GM23338 (cell line): ENCODE results near the gene ZBTB25. TPM values are rescaled to one million over a fixed set of nuclear protein-coding genes. Genes with fewer than 3 reads are reported as not detected.

Source experiments
- ATAC-seq: fragments of 200-7000 bp; cut with Tn5 transposase; 3 replicates; pipeline ENCODE4 v1.9.1; 2020
- DNase-seq: peaks from one replicate; pipeline ENCODE4 v3.0.0-alpha.2; 2015; ENCODE audit warnings: low spot score
- H2AFZ ChIP-seq: fragments of 200-600 bp; sonication (generic); 2 replicates; pipeline ENCODE4 v1.8.0; 2016; ENCODE audit warnings: antibody characterized with exemption, mild to moderate bottlenecking, moderate library complexity
- H3F3A ChIP-seq: fragments of 200-600 bp; sonication (generic); replicated peaks from 2 replicates; pipeline ENCODE4 v1.8.0; 2017; ENCODE audit warnings: antibody characterized with exemption, mixed run types, low read depth
- H3K27ac ChIP-seq: fragments of 200-600 bp; sonication (generic); 2 replicates; pipeline ENCODE4 v1.6.1; 2016; ENCODE audit warnings: low read depth
- H3K27me3 ChIP-seq: fragments of 200-600 bp; sonication (generic); 2 replicates; pipeline ENCODE4 v1.8.0; 2016; ENCODE audit warnings: mild to moderate bottlenecking, mixed run types, moderate library complexity; ENCODE audit not compliant: insufficient read depth
- H3K36me3 ChIP-seq: fragments of 200-600 bp; sonication (generic); 2 replicates; pipeline ENCODE4 v1.8.0; 2016; ENCODE audit warnings: mild to moderate bottlenecking; ENCODE audit not compliant: insufficient read depth
- H3K4me1 ChIP-seq: fragments of 200-600 bp; sonication (generic); 2 replicates; pipeline ENCODE4 v1.8.0; 2016; ENCODE audit warnings: mild to moderate bottlenecking, moderate library complexity; ENCODE audit not compliant: insufficient read depth
- H3K4me2 ChIP-seq: fragments of 200-600 bp; sonication (generic); 2 replicates; pipeline ENCODE4 v1.7.1; 2017; ENCODE audit warnings: mixed run types
- H3K4me3 ChIP-seq: fragments of 200-600 bp; sonication (generic); 2 replicates; pipeline ENCODE4 v1.6.1; 2016; ENCODE audit warnings: mixed run types
- H3K79me2 ChIP-seq: fragments of 200-600 bp; sonication (generic); replicated peaks from 2 replicates; pipeline ENCODE4 v1.8.0; 2017; ENCODE audit warnings: mild to moderate bottlenecking; ENCODE audit not compliant: insufficient read depth
- H3K9me2 ChIP-seq: fragments of 200-600 bp; sonication (generic); 2 replicates; pipeline ENCODE4 v1.8.0; 2017; ENCODE audit not compliant: insufficient read depth
- H4K20me1 ChIP-seq: fragments of 200-600 bp; sonication (generic); replicated peaks from 2 replicates; pipeline ENCODE4 v1.8.0; 2017; ENCODE audit warnings: mild to moderate bottlenecking; ENCODE audit not compliant: insufficient read depth
- H3K27ac Mint-ChIP-seq: 2 replicates; pipeline ENCODE4 v1.8.0; 2020; ENCODE audit warnings: inconsistent platforms, mild to moderate bottlenecking, moderate library complexity, mixed read lengths
- H3K27me3 Mint-ChIP-seq: 3 replicates; pipeline ENCODE4 v1.8.0; 2022; ENCODE audit warnings: low read depth, mild to moderate bottlenecking, moderate library complexity, mixed read lengths, inconsistent platforms; ENCODE audit not compliant: insufficient read depth, poor library complexity
- H3K36me3 Mint-ChIP-seq: 3 replicates; pipeline ENCODE4 v1.8.0; 2021; ENCODE audit warnings: low read depth, mild to moderate bottlenecking, inconsistent platforms, moderate library complexity, mixed read lengths
- H3K4me1 Mint-ChIP-seq: 3 replicates; pipeline ENCODE4 v1.8.0; 2020; ENCODE audit warnings: mild to moderate bottlenecking, inconsistent platforms, mixed read lengths
- H3K4me3 Mint-ChIP-seq: 3 replicates; pipeline ENCODE4 v1.8.0; 2021; ENCODE audit warnings: moderate library complexity, mild to moderate bottlenecking, inconsistent platforms, mixed read lengths
- H3K9me3 Mint-ChIP-seq: 3 replicates; pipeline ENCODE4 v1.8.0; 2020; ENCODE audit warnings: moderate library complexity, mild to moderate bottlenecking, inconsistent platforms, mixed read lengths
- CREB1 ChIP-seq: fragments of 250-450 bp; sonication (Bioruptor Pico); IDR thresholded peaks from 2 replicates; pipeline ENCODE4 v1.5.0; 2020; ENCODE audit warnings: low read depth, mild to moderate bottlenecking, moderate library complexity
- EZH2 ChIP-seq: fragments of 200-600 bp; sonication (generic); IDR thresholded peaks from one replicate; pipeline ENCODE4 v1.8.0; 2017; ENCODE audit warnings: antibody characterized with exemption, mild to moderate bottlenecking, low read depth; ENCODE audit not compliant: unreplicated experiment
- EZH2phosphoT487 ChIP-seq: fragments of 200-600 bp; sonication (generic); IDR thresholded peaks from one replicate; pipeline ENCODE4 v1.8.1; 2018; ENCODE audit warnings: antibody characterized with exemption; ENCODE audit not compliant: unreplicated experiment
- JUNB ChIP-seq: IDR thresholded peaks from one replicate; pipeline ENCODE4 v1.6.1; 2016; ENCODE audit warnings: antibody characterized with exemption; ENCODE audit not compliant: unreplicated experiment
- NANOG ChIP-seq: IDR thresholded peaks from 2 replicates; pipeline ENCODE4 v1.6.1; 2016; ENCODE audit warnings: antibody characterized with exemption, borderline replicate concordance
- POLR2AphosphoS5 ChIP-seq: IDR thresholded peaks from 2 replicates; pipeline ENCODE4 v1.6.1; 2016; ENCODE audit warnings: antibody characterized with exemption, low read depth
- STAT1 ChIP-seq: IDR thresholded peaks from one replicate; pipeline ENCODE4 v1.6.1; 2016; ENCODE audit warnings: antibody characterized with exemption; ENCODE audit not compliant: unreplicated experiment
- ZNF114 ChIP-seq: fragments of 250-450 bp; sonication (Bioruptor Pico); IDR thresholded peaks from 2 replicates; pipeline ENCODE4 v1.5.0; 2020; ENCODE audit warnings: mild to moderate bottlenecking, moderate library complexity
- ZNF331 ChIP-seq: fragments of 250-450 bp; sonication (Bioruptor Pico); IDR thresholded peaks from 2 replicates; pipeline ENCODE4 v1.5.0; 2020; ENCODE audit warnings: low read depth, mild to moderate bottlenecking, moderate library complexity
- polyA plus RNA-seq: library from polyadenylated mRNA; unstranded; fragments of >200 nt; fragmentation: Nextera tagmentation; extraction: Ambion mirVana; gene quantifications from 2 replicates; pipeline ENCODE4 v1.2.1, GENCODE V29; 2016
- total RNA-seq: library from RNA; depleted of rRNA; stranded (reverse); fragments of >200 nt; shearing (Covaris generic); gene quantifications from 2 replicates; pipeline ENCODE4 v1.2.3, GENCODE V29; 2014
- TF ChIP-seq, protein P1 (sequence below): fragments of 250-450 bp; sonication (Bioruptor Pico); IDR thresholded peaks from 2 replicates; pipeline ENCODE4 v1.5.0; 2020; ENCODE audit warnings: mild to moderate bottlenecking, moderate library complexity
- TF ChIP-seq, protein P2 (sequence below), 2 experiments: fragments of 200-600 bp in 1 of 2; sonication (generic) in 1 of 2; conservative IDR thresholded peaks; 2 replicates each; pipeline versions ENCODE4 v1.5.1 to v1.6.1; 2016 to 2017; ENCODE audit warnings: antibody characterized with exemption in 2 of 2, low read depth in 2 of 2, mild to moderate bottlenecking in 2 of 2, moderate library complexity in 1 of 2

ZBTB25 gene
- total and polyA plus RNA-seq, 2 experiments from 2014 or later, result 5.8 to 8.0 TPM

DNA sequence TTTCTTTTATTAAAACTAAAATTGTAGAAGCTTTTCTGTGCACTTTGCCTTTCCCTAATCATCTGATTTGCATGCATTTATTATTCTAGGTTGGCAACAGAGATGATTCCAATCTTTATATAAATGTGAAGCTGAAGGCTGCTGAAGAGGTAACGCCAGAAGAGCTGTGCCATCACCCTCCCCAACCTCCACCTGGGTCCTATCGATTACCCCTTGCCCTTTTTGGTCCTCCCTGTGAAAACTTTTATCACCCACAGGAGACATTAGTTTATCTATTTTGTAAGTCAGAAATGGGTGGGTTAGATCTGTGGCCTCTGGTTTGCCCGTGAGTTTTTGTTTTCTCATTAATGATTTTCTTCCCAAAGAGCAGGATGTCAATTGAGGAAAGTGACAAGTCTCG, 92.6 kb downstream of the ZBTB25 start (continued):
- TF ChIP-seq, protein P1, sequence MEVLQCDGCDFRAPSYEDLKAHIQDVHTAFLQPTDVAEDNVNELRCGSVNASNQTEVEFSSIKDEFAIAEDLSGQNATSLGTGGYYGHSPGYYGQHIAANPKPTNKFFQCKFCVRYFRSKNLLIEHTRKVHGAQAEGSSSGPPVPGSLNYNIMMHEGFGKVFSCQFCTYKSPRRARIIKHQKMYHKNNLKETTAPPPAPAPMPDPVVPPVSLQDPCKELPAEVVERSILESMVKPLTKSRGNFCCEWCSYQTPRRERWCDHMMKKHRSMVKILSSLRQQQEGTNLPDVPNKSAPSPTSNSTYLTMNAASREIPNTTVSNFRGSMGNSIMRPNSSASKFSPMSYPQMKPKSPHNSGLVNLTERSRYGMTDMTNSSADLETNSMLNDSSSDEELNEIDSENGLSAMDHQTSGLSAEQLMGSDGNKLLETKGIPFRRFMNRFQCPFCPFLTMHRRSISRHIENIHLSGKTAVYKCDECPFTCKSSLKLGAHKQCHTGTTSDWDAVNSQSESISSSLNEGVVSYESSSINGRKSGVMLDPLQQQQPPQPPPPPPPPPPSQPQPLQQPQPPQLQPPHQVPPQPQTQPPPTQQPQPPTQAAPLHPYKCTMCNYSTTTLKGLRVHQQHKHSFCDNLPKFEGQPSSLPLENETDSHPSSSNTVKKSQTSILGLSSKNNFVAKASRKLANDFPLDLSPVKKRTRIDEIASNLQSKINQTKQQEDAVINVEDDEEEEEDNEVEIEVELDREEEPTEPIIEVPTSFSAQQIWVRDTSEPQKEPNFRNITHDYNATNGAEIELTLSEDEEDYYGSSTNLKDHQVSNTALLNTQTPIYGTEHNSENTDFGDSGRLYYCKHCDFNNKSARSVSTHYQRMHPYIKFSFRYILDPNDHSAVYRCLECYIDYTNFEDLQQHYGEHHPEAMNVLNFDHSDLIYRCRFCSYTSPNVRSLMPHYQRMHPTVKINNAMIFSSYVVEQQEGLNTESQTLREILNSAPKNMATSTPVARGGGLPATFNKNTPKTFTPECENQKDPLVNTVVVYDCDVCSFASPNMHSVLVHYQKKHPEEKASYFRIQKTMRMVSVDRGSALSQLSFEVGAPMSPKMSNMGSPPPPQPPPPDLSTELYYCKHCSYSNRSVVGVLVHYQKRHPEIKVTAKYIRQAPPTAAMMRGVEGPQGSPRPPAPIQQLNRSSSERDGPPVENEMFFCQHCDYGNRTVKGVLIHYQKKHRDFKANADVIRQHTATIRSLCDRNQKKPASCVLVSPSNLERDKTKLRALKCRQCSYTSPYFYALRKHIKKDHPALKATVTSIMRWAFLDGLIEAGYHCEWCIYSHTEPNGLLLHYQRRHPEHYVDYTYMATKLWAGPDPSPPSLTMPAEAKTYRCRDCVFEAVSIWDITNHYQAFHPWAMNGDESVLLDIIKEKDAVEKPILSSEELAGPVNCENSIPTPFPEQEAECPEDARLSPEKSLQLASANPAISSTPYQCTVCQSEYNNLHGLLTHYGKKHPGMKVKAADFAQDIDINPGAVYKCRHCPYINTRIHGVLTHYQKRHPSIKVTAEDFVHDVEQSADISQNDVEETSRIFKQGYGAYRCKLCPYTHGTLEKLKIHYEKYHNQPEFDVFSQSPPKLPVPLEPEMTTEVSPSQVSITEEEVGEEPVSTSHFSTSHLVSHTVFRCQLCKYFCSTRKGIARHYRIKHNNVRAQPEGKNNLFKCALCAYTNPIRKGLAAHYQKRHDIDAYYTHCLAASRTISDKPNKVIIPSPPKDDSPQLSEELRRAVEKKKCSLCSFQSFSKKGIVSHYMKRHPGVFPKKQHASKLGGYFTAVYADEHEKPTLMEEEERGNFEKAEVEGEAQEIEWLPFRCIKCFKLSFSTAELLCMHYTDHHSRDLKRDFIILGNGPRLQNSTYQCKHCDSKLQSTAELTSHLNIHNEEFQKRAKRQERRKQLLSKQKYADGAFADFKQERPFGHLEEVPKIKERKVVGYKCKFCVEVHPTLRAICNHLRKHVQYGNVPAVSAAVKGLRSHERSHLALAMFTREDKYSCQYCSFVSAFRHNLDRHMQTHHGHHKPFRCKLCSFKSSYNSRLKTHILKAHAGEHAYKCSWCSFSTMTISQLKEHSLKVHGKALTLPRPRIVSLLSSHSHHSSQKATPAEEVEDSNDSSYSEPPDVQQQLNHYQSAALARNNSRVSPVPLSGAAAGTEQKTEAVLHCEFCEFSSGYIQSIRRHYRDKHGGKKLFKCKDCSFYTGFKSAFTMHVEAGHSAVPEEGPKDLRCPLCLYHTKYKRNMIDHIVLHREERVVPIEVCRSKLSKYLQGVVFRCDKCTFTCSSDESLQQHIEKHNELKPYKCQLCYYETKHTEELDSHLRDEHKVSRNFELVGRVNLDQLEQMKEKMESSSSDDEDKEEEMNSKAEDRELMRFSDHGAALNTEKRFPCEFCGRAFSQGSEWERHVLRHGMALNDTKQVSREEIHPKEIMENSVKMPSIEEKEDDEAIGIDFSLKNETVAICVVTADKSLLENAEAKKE (CRISPR knock-in tag), result no peak
- TF ChIP-seq JUNB, result no peak

DNA sequence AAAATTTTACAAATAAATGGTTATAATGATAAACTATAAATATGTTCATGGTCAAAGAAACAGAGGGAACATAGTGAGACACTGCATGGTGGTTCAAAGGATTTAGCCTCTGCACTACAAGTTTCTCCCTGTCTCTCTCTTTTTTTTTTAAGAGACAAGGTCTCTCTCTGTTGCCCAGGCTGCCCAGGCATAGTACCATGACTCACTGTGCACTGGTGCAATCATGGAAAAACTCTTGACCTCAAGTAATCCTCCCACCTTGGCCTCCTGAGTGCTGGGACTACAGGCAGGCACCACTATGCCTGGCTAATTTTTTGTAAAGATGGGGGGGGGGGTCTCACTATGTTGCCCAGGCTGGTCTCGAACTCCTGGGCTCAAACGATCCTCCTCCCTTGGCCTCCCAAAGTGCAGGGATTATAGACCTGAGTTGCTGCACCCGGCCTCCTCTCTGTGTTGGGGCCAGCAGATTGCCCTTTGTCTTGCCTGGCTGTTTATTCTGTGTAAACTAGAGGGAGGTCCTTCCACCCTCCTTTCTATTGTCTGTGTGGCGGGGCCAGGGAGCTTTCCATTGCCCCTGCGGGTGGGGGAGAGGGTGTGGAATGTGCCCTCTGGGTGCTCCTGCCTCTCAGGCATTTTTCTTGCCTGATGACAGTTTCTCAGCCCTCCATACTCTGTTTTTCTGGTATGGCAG, 93.4 kb downstream of the ZBTB25 start:
- peak overlapping the region; percentile 37 for H3K27ac ChIP-seq
- Mint-ChIP-seq H3K9me3 (no peaks in the 10 kb centered on the region), H3K27ac (peak overlapping the region; percentile 78; the same call in 1 of the 2 replicates), H3K4me3 (no peak overlapping the region), H3K27me3 (no peaks in the 10 kb centered on the region), H3K4me1 (peaks cover 15% of the 10 kb centered on the region; the same call in 2 of the 3 replicates), H3K36me3 (peaks cover 69% of the 10 kb centered on the region)
- H3K4me2 ChIP-seq, result no peak overlapping the region
- peaks cover 19% of the 10 kb centered on the region for H3K36me3 ChIP-seq
- H3K79me2 ChIP-seq, result peaks cover 66% of the 10 kb centered on the region
- no peak overlapping the region for H3K4me3 ChIP-seq
- H3K27me3 ChIP-seq, result no peaks in the 10 kb centered on the region
- H3F3A ChIP-seq, result peaks cover 10% of the 10 kb centered on the region; the same call in 1 of the 2 replicates
- ATAC-seq (peak; percentile 90), DNase-seq (peak; percentile 55)
- no peaks in the 10 kb centered on the region for H3K4me1 ChIP-seq
- peaks cover 36% of the 10 kb centered on the region for H4K20me1 ChIP-seq
- no peak overlapping the region for H2AFZ ChIP-seq
- no peaks in the 10 kb centered on the region for H3K9me2 ChIP-seq
- TF ChIP-seq EZH2 (no peak), NANOG (no peak), POLR2AphosphoS5 (no peak), JUNB (no peak), EZH2phosphoT487 (no peak), ZNF331 (no peak), STAT1 (no peak), ZNF114 (no peak), CREB1 (no peak)
- TF ChIP-seq, protein P2, sequence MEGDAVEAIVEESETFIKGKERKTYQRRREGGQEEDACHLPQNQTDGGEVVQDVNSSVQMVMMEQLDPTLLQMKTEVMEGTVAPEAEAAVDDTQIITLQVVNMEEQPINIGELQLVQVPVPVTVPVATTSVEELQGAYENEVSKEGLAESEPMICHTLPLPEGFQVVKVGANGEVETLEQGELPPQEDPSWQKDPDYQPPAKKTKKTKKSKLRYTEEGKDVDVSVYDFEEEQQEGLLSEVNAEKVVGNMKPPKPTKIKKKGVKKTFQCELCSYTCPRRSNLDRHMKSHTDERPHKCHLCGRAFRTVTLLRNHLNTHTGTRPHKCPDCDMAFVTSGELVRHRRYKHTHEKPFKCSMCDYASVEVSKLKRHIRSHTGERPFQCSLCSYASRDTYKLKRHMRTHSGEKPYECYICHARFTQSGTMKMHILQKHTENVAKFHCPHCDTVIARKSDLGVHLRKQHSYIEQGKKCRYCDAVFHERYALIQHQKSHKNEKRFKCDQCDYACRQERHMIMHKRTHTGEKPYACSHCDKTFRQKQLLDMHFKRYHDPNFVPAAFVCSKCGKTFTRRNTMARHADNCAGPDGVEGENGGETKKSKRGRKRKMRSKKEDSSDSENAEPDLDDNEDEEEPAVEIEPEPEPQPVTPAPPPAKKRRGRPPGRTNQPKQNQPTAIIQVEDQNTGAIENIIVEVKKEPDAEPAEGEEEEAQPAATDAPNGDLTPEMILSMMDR (conservative IDR thresholded peaks at IDR 0.05; ENCODE audit: low read depth in 2 of 2), result no peak
